IPS-11a (cell line): ENCODE results near the gene PPP6R3.

ENCODE experiments used
- H3K4me3 ChIP-seq: one replicate; pipeline ENCODE4 v1.5.1; 2013; ENCODE audit warnings: low read depth, low read length, control low read depth

The PPP6R3 gene

GRCh38 chr11:68641880-68642279 is 181.3 kb downstream of the PPP6R3 start:
- no peak overlapping the region for H3K4me3 ChIP-seq

- no peak overlapping the region for H3K4me3 ChIP-seq
Observed at GRCh38 chr11:68643585-68643984, 183.0 kb downstream of the PPP6R3 start.

GRCh38 chr11:68646832-68647231 is 186.3 kb downstream of the PPP6R3 start:
- no peak overlapping the region for H3K4me3 ChIP-seq

GRCh38 chr11:68649851-68650555 is 189.5 kb downstream of the PPP6R3 start:
- no peak overlapping the region for H3K4me3 ChIP-seq

GRCh38 chr11:68650801-68651200 is 190.2 kb downstream of the PPP6R3 start:
- no peak overlapping the region for H3K4me3 ChIP-seq

GRCh38 chr11:68651208-68651984 is 190.8 kb downstream of the PPP6R3 start:
- H3K4me3 ChIP-seq, result no peak overlapping the region

- H3K4me3 ChIP-seq, result no peak overlapping the region
Observed at GRCh38 chr11:68651985-68652682, 191.6 kb downstream of the PPP6R3 start.

- H3K4me3 ChIP-seq, result no peak overlapping the region
Observed at GRCh38 chr11:68652683-68653156, 192.2 kb downstream of the PPP6R3 start.

- H3K4me3 ChIP-seq, result no peak overlapping the region
Observed at GRCh38 chr11:68653486-68654430, 193.2 kb downstream of the PPP6R3 start.

- H3K4me3 ChIP-seq, result no peak overlapping the region
Observed at GRCh38 chr11:68654978-68655377, 194.4 kb downstream of the PPP6R3 start.

- H3K4me3 ChIP-seq, result no peak overlapping the region
Observed at GRCh38 chr11:68655406-68655805, 194.9 kb downstream of the PPP6R3 start.

GRCh38 chr11:68655806-68656205 is 195.3 kb downstream of the PPP6R3 start:
- no peak overlapping the region for H3K4me3 ChIP-seq

- H3K4me3 ChIP-seq, result no peak overlapping the region
Observed at GRCh38 chr11:68657021-68657780, 196.6 kb downstream of the PPP6R3 start.

- H3K4me3 ChIP-seq, result no peak overlapping the region
Observed at GRCh38 chr11:68658097-68658496, 197.5 kb downstream of the PPP6R3 start.

- no peak overlapping the region for H3K4me3 ChIP-seq
Observed at GRCh38 chr11:68658661-68659060, 198.1 kb downstream of the PPP6R3 start.

- no peak overlapping the region for H3K4me3 ChIP-seq
Observed at GRCh38 chr11:68659158-68659921, 198.8 kb downstream of the PPP6R3 start.

- no peak overlapping the region for H3K4me3 ChIP-seq
Observed at GRCh38 chr11:68660066-68660810, 199.7 kb downstream of the PPP6R3 start.

GRCh38 chr11:68661014-68661413 is 200.5 kb downstream of the PPP6R3 start:
- H3K4me3 ChIP-seq, result no peak overlapping the region
